Activated CD4-positive, CD25-positive, alpha-beta regulatory T cell (primary cell): ENCODE results near the gene NCOA5.
A peak's percentile ranks its signal among the peaks of the same experiment; 100 is the strongest.

Experiments
- DNase-seq, 4 experiments: peaks; one replicate each; lab custom pipeline; 2025; lab: John Stamatoyannopoulos, UW

NCOA5 gene

DNA sequence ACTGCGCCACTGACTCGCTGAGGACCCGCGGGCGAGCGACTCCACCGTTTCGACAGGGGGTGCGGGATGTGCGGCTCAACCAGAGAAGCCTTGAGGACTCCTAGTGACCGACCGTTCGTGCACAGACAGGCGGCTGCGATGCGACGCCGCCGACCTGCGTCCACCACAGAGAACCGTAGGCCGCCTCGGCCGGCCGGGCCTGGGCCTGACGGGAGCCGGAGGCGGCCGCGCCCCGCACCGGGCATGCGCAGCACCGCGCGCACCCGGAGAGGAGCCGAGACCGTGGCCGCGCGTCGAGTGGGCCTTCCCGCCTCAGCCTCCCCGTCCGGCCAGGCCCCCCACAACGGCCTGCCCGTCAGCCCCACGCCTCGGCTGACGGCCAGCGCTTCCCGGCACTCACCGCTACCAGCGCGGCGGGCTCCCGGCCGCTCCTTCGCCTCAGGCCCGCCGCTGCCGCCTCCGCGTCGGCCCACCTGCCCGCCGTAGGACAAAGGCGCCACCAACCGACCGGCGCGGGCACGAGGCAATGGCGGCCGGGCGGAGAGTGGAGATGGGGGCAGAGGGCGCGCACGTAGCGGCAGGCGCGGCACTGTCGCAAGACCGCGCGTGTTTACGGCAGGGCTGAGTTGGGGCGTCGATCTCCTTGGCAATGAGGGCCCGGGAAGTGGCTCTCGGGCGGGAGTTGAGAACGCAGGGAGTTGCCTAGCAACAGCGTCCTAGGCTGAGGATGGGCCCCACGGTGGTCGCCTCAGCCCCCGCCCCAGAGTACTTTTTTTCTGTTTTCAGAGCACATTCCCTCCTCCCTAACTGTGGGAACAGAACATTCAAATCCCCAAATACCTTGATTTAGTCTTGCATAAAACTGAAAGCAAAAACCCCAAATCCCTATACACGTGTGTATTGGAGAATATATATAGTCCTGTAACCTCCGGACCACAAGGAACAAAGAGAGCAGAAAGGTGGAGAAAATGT lies at the start of gene NCOA5:
TSS of gene NCOA5 (minus strand) at position 546 of the 972 bp plus-strand sequence. CDS start 10,538 bp downstream, outside the sequence.
- peak; percentile 79 to 93 (median 87) for DNase-seq

- DNase-seq = no peak
Measured at GRCh38 chr20:46139266-46139889, 49.6 kb upstream of the NCOA5 start.

- no peak for DNase-seq
Measured at GRCh38 chr20:46137816-46138215, 48.1 kb upstream of the NCOA5 start.

DNA sequence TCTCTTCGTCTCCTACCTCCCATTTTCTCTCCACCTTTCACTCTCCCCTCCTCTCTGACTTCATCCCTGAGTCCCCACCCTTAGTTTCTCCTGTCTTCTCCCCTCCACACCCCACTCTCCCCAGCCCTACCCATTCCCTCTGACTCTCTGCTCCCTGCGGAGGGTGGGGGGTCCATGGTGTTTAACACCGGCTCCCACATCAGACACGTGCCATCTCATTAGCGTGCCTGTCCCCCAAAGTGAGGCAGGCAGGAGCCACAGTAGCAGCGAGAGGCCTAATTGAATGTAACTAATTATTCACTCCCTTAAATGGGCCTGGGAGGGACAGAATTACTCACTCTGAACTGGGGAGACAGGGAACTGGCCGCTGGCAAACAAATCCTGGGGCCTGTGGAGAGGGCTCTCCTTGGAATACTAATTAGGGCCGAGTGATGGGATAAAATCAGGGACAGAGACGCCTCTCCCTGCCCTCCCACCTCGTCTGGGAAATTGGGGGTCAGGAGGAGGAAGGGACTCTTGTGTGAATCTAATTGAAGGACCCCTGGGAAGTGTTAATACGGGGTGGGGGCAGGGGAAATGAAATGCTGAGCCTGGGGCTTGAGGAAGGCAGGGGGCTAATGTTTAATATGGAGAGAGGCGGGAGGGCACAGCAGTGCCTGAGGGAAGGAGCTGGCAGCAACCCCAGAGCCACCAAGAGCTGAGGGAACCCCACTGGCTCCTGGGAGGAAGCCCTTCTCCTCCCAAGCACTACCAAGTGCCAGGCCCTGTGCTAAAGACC lies 46.3 kb upstream of the NCOA5 start:
- no peak for DNase-seq

DNA sequence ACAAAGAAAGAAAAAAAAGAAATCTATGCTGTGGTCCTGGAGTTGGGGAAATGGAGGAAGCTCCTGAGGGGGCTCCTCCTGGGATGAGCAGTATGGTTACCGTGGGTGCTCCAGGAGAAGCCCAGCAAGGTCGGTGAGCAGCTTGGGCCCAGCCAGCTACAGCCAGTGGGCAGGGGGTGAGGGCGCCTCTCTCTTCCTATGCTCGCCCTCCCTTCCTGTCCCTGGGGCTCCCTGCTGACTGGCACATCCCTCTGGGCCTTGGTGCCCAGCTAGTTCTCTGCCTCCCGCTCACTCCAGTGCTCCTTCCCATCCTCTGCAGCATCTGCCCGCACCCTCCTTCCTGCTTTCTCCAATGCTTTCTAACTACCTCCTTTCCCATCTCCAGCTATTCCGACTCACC lies 45.0 kb upstream of the NCOA5 start:
- DNase-seq = no peak

DNA sequence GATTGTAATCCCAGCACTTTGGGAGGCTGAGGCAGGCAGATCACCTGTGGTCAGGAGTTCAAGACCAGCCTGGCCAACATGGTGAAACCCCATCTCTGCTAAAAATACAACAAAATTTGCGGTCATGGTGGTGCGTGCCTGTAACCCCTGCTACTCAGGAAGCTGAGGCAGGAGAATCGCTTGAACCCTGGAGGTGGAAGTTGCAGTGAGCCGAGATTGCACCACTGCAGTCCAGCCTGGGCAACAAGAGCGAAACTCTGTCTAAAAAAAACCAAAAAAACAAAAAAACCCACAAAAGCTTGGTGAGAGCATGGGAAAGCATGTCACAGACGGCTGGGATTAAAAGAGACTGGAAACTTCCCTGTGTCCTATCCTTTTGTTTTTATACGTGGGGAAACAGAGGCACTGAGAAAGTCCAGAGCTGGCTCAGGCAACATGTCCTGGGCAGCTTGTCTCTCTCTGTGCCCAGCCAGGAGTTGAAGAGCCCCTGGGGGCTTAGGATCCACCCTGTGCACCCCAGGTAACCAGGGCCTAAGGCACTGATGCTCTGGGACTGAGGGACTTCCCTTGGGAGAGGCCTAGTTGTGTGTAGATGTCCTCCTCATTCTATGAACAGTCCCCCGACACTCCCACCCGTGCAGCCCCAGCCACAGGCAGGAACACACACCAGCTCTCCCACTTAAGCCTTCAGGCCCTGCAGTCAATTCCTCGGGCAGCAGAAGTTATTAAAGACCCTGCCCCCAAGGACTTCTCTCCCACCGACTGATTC lies 44.3 kb upstream of the NCOA5 start:
- no peak for DNase-seq

DNA sequence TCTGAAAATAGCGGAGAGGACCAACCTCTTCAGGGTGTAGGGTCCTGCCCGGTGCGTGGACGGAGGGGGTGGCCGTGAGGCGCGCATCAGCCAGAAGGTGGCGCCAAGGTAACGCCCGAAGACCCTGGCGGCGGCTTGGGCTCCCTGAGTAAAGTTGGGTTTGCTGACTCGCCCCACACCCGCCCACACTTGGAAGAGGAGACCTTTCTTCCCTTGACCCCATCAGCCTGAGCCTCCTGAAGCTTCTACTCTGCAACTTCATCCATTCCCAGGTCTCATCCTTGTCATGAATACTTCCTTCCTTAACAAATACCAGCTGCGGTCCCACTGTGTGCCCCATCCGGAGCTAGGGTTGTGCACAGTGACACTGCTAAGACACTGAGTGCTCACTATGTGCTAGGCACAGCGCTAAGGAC lies 43.0 kb upstream of the NCOA5 start:
- peak; percentile 9 to 22 (median 18) for DNase-seq

- no peak for DNase-seq
Measured at GRCh38 chr20:46131396-46131795, 41.6 kb upstream of the NCOA5 start.

DNA sequence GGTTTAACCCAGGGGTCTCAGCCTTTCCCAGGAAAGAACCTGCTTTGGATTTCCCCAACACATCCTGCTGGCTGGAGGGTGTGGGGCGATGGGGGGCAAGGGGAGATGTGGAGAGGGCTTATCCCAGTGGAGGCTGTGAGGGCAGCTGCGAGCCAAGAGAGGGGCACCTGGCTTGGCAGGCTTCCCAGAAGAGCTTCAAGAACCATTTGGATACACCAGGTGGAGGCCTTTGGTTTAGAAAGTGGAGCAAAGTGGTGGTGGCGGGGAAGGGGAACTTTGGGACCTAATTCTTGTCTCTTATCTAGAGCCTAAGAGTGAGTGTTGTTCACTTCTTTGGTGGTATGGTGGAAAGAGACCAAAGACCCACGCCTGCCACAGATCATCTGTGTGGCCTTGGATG lies 40.8 kb upstream of the NCOA5 start:
- DNase-seq = no peak

DNA sequence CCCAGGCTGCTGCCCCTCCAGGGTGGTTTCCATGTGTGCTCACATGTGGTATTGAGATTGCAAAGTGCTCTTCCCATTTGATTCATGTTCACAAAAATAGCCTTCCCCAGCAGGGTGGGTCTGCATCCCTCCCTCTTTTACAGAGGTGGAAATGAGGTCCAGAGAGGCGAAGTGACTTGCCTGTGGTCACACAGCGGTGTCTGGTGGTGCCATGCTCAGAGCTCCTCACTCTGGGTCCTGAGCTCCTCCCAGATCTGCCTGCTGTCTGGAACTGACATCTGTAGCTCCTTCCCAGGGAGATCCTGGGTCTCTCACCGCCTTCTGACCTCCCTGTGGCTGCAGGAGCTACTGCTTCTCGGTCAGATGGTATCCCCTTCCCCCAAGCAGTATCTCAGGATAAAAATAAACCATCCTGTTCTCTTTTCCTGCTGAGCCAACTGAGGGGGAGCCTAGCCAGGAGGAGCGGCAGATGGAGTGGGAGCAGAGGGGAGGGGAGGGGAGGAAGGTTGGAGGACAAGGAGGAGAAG lies 40.3 kb upstream of the NCOA5 start:
- no peak for DNase-seq

GRCh38 chr20:46128310-46129151 lies 38.8 kb upstream of the NCOA5 start:
- DNase-seq = no peak

DNA sequence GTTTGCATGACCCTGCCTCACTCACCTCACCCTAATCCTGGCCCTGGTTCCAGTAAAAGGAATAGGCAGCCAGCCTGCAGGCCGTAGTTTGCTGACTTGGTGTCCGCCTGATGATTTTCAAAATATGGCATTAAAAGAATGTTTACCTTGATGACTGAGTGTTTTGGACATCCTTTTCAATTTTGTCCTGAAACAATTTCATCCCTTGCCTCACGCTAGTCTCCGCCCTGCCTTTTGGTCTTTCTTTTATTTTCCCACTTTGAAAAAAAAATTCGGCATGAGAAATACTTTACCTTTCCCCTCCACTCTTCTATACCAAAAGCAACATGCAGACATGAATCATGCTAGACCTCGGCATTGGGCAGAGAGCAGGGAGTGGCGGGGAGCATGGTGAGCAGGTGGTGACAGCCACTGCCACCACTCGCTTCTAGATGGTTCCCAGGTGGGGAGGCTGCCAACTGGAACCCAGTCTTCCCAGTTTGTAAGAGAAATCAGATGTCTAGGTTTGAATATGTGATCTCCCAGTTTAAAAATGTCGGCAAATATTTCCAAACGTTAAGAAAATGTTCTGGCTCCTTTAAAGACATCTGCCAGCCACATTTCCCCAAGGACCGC lies 37.7 kb upstream of the NCOA5 start:
- DNase-seq = no peak

DNA sequence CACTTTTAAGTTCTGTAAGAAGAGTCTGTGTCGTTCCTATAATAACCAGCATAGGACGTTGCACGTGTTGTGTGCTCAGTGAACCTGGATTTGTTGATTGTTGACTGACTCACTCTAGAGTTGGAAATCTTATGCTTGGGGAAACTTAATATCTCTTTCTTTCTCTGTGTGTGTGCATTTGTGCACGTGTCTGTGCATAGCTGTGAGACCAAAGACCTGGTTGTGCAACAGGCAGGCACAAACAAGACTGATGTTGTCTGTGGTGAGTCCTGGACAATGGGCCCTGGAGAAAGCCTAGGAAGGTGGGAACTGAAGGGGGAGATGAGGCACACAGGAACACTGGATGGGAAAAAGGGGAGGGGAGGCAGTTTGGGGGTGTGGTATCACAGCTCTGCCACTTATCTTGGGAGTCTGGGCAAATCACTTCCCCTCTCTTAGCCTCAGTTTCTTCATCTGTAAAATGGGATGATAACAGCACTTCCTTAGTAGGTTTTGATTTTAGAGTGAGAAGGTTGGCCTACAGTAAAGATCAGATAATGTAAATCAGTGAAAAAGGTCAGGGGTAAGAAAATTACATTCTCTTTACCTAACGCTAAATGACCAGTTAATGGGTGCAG lies 36.8 kb upstream of the NCOA5 start:
- DNase-seq = no peak

DNA sequence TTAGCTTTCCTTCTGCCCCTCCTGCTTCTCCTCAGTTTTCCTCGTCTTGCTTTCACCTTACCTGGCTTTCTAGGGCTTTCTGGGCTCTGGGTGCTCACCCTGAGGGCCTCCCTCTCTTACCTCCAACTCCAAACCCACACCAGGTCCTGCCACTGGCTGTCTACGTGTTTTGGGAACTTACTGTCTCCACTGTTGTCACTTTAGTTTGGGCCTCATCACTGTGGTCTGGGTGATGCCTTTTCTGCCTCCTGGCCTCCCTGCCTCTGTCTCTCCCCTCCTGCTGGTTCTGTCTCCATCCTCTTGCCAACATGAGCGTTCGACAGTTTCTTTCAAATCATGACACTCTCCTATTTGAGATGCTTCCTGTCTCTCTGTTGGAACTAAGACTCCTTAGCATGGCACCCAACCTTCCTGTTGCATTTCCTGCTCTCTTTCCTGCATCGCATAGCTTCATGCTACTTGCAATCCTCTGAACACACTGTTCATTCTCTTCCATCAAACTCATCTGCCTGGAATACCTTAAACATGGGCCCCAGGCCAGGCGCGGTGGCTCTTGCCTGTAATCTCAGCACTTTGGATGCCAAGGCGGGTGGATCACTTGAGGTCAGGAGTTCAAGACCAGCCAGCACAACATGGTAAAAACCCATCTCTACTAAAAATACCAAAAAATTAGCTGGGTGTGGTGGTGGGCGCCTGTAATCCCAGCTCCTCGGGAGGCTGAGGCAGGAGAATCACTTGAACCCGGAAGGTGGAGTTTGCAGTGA lies 33.9 kb upstream of the NCOA5 start:
- DNase-seq = no peak

GRCh38 chr20:46122516-46123481 lies 33.0 kb upstream of the NCOA5 start:
- DNase-seq = no peak

DNA sequence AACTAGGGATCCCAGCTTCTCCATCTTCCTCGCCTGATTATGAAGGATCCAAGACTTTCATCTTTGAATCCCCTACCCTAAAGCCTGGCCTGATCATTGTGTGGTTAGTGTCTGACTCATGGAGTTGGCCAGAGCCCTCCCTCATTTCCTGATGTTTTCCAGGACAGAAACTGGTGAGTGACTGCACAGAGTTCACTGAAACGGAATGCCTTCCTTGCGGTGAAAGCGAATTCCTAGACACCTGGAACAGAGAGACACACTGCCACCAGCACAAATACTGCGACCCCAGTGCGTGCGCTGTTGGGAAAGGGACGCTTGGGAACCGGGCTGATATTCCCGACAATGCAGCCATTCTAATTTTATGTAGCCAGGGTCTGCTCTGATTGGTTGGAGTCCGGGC lies 32.3 kb upstream of the NCOA5 start:
- no peak for DNase-seq

- no peak for DNase-seq
Measured at GRCh38 chr20:46121184-46121930, 31.6 kb upstream of the NCOA5 start.
